ENCODE results near the gene AXDND1. TPM values are rescaled to one million over a fixed set of nuclear protein-coding genes. Genes with fewer than 3 reads are reported as not detected.

Gene AXDND1
- total RNA-seq, 2 donors from 2014 or later: not detected

DNA sequence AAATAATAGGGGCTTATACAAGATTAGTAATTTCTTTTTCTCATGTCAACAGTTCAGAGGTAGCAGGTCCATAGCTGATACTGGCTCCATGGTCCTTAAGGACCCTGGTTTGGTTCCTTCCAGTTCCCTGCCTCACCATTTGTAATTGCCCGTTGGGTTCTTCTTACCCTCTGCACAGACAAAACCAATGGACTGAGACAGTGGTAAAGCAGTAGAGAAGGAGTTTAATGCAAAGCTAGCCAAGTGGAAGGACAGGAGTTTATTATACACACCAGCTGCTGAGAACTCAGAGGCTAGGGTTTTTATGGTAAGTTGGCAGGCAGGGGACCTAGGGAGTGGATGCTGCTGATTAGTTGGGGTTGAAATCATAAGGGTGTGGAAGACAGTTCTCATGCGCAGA lies 35.9 kb upstream of the AXDND1 start:
- H3K4me3 ChIP-seq: no peak overlapping the region
- no peaks in the 10 kb centered on the region for H3K9me3 ChIP-seq
- H3K27me3 ChIP-seq (replicated peaks; ENCODE audit: insufficient read depth): no peaks in the 10 kb centered on the region
- no peaks in the 10 kb centered on the region for H3K36me3 ChIP-seq
- DNase-seq (ENCODE audit: low spot score) (no peak), ATAC-seq (ENCODE audit: insufficient number of reproducible peaks, low FRiP score, low read depth) (no peak)
- H3K27ac ChIP-seq: no peak overlapping the region
- no peaks in the 10 kb centered on the region for H3K4me1 ChIP-seq (ENCODE audit: control insufficient read depth in 1 of 2, low read depth in 2 of 2)
- TF ChIP-seq, protein P1, sequence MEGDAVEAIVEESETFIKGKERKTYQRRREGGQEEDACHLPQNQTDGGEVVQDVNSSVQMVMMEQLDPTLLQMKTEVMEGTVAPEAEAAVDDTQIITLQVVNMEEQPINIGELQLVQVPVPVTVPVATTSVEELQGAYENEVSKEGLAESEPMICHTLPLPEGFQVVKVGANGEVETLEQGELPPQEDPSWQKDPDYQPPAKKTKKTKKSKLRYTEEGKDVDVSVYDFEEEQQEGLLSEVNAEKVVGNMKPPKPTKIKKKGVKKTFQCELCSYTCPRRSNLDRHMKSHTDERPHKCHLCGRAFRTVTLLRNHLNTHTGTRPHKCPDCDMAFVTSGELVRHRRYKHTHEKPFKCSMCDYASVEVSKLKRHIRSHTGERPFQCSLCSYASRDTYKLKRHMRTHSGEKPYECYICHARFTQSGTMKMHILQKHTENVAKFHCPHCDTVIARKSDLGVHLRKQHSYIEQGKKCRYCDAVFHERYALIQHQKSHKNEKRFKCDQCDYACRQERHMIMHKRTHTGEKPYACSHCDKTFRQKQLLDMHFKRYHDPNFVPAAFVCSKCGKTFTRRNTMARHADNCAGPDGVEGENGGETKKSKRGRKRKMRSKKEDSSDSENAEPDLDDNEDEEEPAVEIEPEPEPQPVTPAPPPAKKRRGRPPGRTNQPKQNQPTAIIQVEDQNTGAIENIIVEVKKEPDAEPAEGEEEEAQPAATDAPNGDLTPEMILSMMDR (IDR thresholded peaks at IDR 0.05): no peak

DNA sequence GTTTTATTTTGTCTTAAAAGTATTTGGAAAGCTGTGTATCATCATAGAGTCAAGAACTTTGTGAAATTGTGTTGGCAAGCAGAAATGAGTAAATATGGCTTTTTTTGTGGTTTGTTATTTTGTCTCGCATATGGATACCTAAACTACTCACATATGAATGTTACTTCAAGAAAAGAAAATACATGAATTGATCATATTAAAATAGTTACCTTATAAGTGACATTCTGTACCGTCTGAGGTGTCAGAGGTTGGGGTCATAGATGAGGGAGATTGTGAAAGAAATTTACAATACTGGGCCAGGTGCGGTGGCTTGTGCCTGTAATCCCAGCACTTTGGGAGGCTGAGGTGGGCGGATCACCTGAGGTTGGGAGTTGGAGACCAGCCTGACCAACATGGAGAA lies 31.3 kb upstream of the AXDND1 start:
- DNase-seq (ENCODE audit: low spot score) (no peak), ATAC-seq (ENCODE audit: insufficient number of reproducible peaks, low FRiP score, low read depth) (no peak)
- H3K36me3 ChIP-seq: peaks cover 7% of the 10 kb centered on the region
- H3K27ac ChIP-seq: no peak overlapping the region
- H3K4me1 ChIP-seq (ENCODE audit: control insufficient read depth in 1 of 2, low read depth in 2 of 2): no peaks in the 10 kb centered on the region
- H3K4me3 ChIP-seq: no peak overlapping the region
- H3K27me3 ChIP-seq (replicated peaks; ENCODE audit: insufficient read depth): no peaks in the 10 kb centered on the region
- TF ChIP-seq, protein P1 (IDR thresholded peaks at IDR 0.05): no peak
- no peaks in the 10 kb centered on the region for H3K9me3 ChIP-seq

DNA sequence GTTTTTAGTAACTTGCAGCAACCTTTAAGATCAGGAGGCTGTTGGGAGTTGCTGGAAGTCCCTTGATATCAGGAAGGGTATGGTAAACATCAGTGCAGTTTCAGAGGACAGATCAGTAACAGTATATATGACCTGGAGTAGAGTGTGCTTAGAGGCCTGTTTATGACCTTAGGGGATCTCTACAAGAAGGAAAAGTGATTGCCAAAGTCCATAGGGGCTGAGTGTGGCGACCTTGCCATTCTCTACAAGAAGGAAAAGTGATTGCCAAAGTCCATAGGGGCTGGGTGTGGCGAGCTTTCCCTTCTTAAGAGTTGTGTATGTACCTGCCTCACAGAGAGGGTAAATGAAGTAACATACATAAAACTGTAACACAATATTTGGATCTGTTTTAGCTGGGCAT lies 28.5 kb upstream of the AXDND1 start:
- H3K36me3 ChIP-seq: peaks cover 15% of the 10 kb centered on the region
- H3K27me3 ChIP-seq (replicated peaks; ENCODE audit: insufficient read depth): no peaks in the 10 kb centered on the region
- TF ChIP-seq, protein P1 (IDR thresholded peaks at IDR 0.05): no peak
- ATAC-seq (ENCODE audit: insufficient number of reproducible peaks, low FRiP score, low read depth): no peak
- H3K4me3 ChIP-seq: no peak overlapping the region
- H3K27ac ChIP-seq: no peak overlapping the region
- no peak for DNase-seq (ENCODE audit: low spot score)
- no peaks in the 10 kb centered on the region for H3K9me3 ChIP-seq
- no peaks in the 10 kb centered on the region for H3K4me1 ChIP-seq (ENCODE audit: control insufficient read depth in 1 of 2, low read depth in 2 of 2)

DNA sequence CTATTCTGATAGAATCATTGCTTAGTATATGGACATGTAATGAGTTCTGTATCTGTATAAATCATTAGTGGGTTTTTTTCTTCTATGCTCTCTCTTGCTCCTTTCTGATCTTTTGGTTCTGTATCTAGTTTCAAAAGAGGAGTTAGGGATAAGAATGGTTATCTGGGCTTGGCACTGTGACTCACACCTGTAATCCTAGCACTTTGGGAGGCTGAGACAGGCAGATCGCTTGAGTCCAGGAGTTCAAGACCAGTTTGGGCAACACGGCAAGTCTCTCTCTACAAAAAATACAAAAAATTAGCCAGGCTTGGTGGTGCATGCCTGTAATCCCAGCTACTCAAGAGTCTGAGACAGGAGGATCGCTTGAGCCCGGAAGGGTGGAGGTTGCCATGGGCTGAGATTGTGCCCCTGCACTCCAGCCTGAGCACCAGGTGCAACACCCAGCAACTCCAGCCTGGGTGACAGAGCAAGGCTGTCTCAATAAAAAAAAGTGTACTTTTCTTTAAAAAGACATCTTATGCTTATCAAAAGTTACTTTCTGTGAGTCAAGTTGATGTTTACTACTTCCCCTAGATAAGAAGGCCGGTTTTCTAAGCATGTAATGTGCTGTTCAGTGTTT lies 27.7 kb upstream of the AXDND1 start:
- Histone ChIP-seq H3K4me1 (ENCODE audit: control insufficient read depth in 1 of 2, low read depth in 2 of 2) (no peaks in the 10 kb centered on the region), H3K36me3 (peaks cover 15% of the 10 kb centered on the region), H3K27ac (no peak overlapping the region), H3K27me3 (replicated peaks; ENCODE audit: insufficient read depth) (no peaks in the 10 kb centered on the region), H3K9me3 (no peaks in the 10 kb centered on the region), H3K4me3 (no peak overlapping the region)
- ATAC-seq (ENCODE audit: insufficient number of reproducible peaks, low FRiP score, low read depth) (no peak), DNase-seq (ENCODE audit: low spot score) (no peak)
- TF ChIP-seq, protein P1 (IDR thresholded peaks at IDR 0.05): no peak

DNA sequence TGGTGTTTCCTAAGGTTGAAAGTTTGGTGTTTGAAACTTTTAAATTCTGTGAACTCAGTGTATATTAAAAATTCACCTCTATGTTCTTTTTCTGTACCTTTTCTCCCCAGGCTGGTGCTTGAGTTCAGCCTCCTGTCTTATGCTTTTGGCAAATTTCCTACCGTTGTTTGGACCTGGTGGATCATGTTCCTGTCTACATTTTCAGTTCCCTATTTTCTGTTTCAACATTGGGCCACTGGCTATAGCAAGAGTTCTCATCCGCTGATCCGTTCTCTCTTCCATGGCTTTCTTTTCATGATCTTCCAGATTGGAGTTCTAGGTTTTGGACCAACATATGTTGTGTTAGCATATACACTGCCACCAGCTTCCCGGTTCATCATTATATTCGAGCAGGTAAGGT lies 24.9 kb upstream of the AXDND1 start:
- peaks cover 24% of the 10 kb centered on the region for H3K36me3 ChIP-seq

More for the DNA sequence above, 24.9 kb upstream of the AXDND1 start:
- TF ChIP-seq, protein P1 (IDR thresholded peaks at IDR 0.05): no peak
- no peak overlapping the region for H3K4me3 ChIP-seq
- H3K27ac ChIP-seq: no peak overlapping the region
- H3K4me1 ChIP-seq (ENCODE audit: control insufficient read depth in 1 of 2, low read depth in 2 of 2): no peaks in the 10 kb centered on the region
- DNase-seq (ENCODE audit: low spot score) (no peak), ATAC-seq (ENCODE audit: insufficient number of reproducible peaks, low FRiP score, low read depth) (no peak)
- H3K27me3 ChIP-seq (replicated peaks; ENCODE audit: insufficient read depth): no peaks in the 10 kb centered on the region
- H3K9me3 ChIP-seq: no peaks in the 10 kb centered on the region
